Spleen (tissue), 11 donors: ENCODE measurements around the gene AK2. TPM values are rescaled to one million over a fixed set of nuclear protein-coding genes. Genes with fewer than 3 reads are reported as not detected.
A peak's percentile ranks its signal among the peaks of the same experiment; 100 is the strongest.

Experiments used
- DNase-seq: peaks from one replicate; pipeline ENCODE4 v3.0.0-alpha.2; 2020
- H3K27ac ChIP-seq, 8 donors: fragments of 200-600 bp; sonication (generic) in 7 of 8; 1 replicate in 4 of 8; 2 replicates in 4 of 8; pipeline versions ENCODE4 v1.5.0 to v1.8.0; 2016 to 2021; ENCODE audit warnings: inconsistent platforms in 4 of 8, mild to moderate bottlenecking in 4 of 8, moderate library complexity in 1 of 8
- H3K27me3 ChIP-seq, 7 donors: fragments of 200-600 bp; sonication (generic) in 6 of 7; replicated peaks in 1 of 7; 1 replicate in 4 of 7; 2 replicates in 3 of 7; pipeline versions ENCODE4 v1.5.0 to v1.8.0; 2016 to 2021; ENCODE audit warnings: inconsistent platforms in 3 of 7, mild to moderate bottlenecking in 1 of 7
- H3K36me3 ChIP-seq, 6 donors: fragments of 200-600 bp; sonication (generic) in 5 of 6; 1 replicate in 4 of 6; 2 replicates in 2 of 6; pipeline versions ENCODE4 v1.5.0 to v1.8.0; 2016 to 2021; ENCODE audit warnings: inconsistent platforms in 2 of 6
- H3K4me1 ChIP-seq, 6 donors: fragments of 200-600 bp; sonication (generic) in 5 of 6; 1 replicate in 3 of 6; 2 replicates in 3 of 6; pipeline versions ENCODE4 v1.5.0 to v1.8.0; 2016 to 2021; ENCODE audit warnings: inconsistent platforms in 3 of 6
- H3K4me3 ChIP-seq, 8 donors: fragments of 200-600 bp; sonication (generic) in 7 of 8; 1 replicate in 4 of 8; 2 replicates in 4 of 8; pipeline versions ENCODE4 v1.5.0 to v1.8.0; 2016 to 2021; ENCODE audit warnings: inconsistent platforms in 4 of 8, mild to moderate bottlenecking in 4 of 8, moderate library complexity in 2 of 8
- H3K9me3 ChIP-seq, 8 donors: fragments of 200-600 bp; sonication (generic) in 7 of 8; 1 replicate in 4 of 8; 2 replicates in 4 of 8; pipeline versions ENCODE4 v1.5.0 to v1.8.0; 2016 to 2021; ENCODE audit warnings: inconsistent platforms in 4 of 8
- CTCF ChIP-seq, 11 experiments: fragments of 200-600 bp in 7 of 11; fragments of 450-650 bp in 4 of 11; sonication (generic) in 4 of 11; IDR thresholded peaks in 8 of 11; conservative IDR thresholded peaks in 3 of 11; 1 replicate in 7 of 11; 2 replicates in 4 of 11; pipeline versions ENCODE4 v1.4.0 to v1.8.0; 2016 to 2021; ENCODE audit warnings: antibody characterized with exemption in 11 of 11, inconsistent platforms in 4 of 11, mild to moderate bottlenecking in 1 of 11
- POLR2A ChIP-seq, 3 donors: fragments of 450-650 bp; IDR thresholded peaks; one replicate each; pipeline ENCODE4 v1.5.1; 2017; ENCODE audit warnings: antibody characterized with exemption in 3 of 3, mild to moderate bottlenecking in 1 of 3
- POLR2AphosphoS5 ChIP-seq, 3 donors: sonication (generic); formaldehyde crosslinking; IDR thresholded peaks; one replicate each; pipeline ENCODE4 v1.5.1; 2017; ENCODE audit warnings: antibody characterized with exemption in 3 of 3
- WGBS, 5 donors: extraction: QIAGEN DNeasy Blood & Tissue Kit in 3 of 5; methylation state at CpG; one replicate each; pipeline versions ENCODE4 v1.1.5 to v1.1.7; 2013 to 2018; 5-methylcytosine and 5-hydroxymethylcytosine counted together
- intact Hi-C: fragments of 100-400 bp; cut with DNase I; formaldehyde crosslinking; loops from one replicate; pipeline ENCODE4 v1.15.0; 2023; ENCODE audit warnings: low total_unique reads
- polyA plus RNA-seq, 3 donors: library from polyadenylated mRNA; stranded (reverse); fragments of 200-250 nt; gene quantifications; one replicate each; pipeline ENCODE4 v1.2.1, GENCODE V29; 2013
- total RNA-seq, 7 donors: library from RNA; depleted of rRNA in 3 of 7; stranded (reverse); fragments of >200 nt in 3 of 7; fragmentation: NEBNext Ultra II Directional in 4 of 7; extraction: Animal tissue kit (Norgen Biotek cat#: 25700) in 4 of 7; gene quantifications; one replicate each; pipeline versions ENCODE4 v1.1.0 to v1.2.1, GENCODE V29; 2016 to 2021
- donor health status: healthy with polysubstance abuse.
- donor health status: DM: no; HTN: no; CAD: no; lungs with moderate emphysema.
- donor health status: DM: no; HTN: no; CAD: no.
- donor health status: Bipolar disorder and iron deficiency.
- donor health status: healthy.
- donor health status: DM: no; HTN: no; CAD: no.
- donor health status: DM: yes; HTN: yes; CAD: no.

The AK2 gene
- total and polyA plus RNA-seq, 10 donors = 42.8 to 139 (median 92.3) TPM

GRCh38 chr1:33042831-33043230 is 6.1 kb upstream of the AK2 start:
- intact Hi-C loops = no loop called here
- Histone ChIP-seq H3K4me3 (no peak overlapping the region), H3K36me3 (no peaks in the 10 kb centered on the region), H3K27me3 (no peaks in the 10 kb centered on the region), H3K4me1 (peaks cover 0 to 33% (median 0%) of the 10 kb centered on the region in 6 donors), H3K27ac (no peak overlapping the region), H3K9me3 (no peaks in the 10 kb centered on the region)
- no peak for DNase-seq
- 0 to 100% (median 96%) methylated on average over 1 of the region's 1 CpG for WGBS, 5 donors
- TF ChIP-seq CTCF (IDR thresholded peaks at IDR 0.05 in 8 of 11, conservative IDR thresholded peaks at IDR 0.05 in 3 of 11) = no peak
- TF ChIP-seq POLR2A (IDR thresholded peaks at IDR 0.05) = no peak
- no peak for TF ChIP-seq POLR2AphosphoS5 (IDR thresholded peaks at IDR 0.05)

GRCh38 chr1:33041026-33041425 is 4.3 kb upstream of the AK2 start:
- Histone ChIP-seq H3K4me3 (no peak overlapping the region), H3K27ac (no peak overlapping the region), H3K36me3 (no peaks in the 10 kb centered on the region), H3K9me3 (no peaks in the 10 kb centered on the region), H3K4me1 (peaks cover 0 to 38% (median 8%) of the 10 kb centered on the region in 6 donors), H3K27me3 (no peaks in the 10 kb centered on the region)
- 82 to 96% (median 88%) methylated on average over 1 of the region's 1 CpG for WGBS, 5 donors
- no peak for TF ChIP-seq POLR2A (IDR thresholded peaks at IDR 0.05)
- TF ChIP-seq CTCF (IDR thresholded peaks at IDR 0.05 in 8 of 11, conservative IDR thresholded peaks at IDR 0.05 in 3 of 11) = no peak
- no peak for TF ChIP-seq POLR2AphosphoS5 (IDR thresholded peaks at IDR 0.05)
- DNase-seq = no peak
- intact Hi-C loops = no loop called here

GRCh38 chr1:33039840-33040239 is 3.2 kb upstream of the AK2 start:
- H3K36me3 ChIP-seq = no peaks in the 10 kb centered on the region
- TF ChIP-seq CTCF (IDR thresholded peaks at IDR 0.05 in 8 of 11, conservative IDR thresholded peaks at IDR 0.05 in 3 of 11) (no peak), POLR2A (IDR thresholded peaks at IDR 0.05) (no peak), POLR2AphosphoS5 (IDR thresholded peaks at IDR 0.05) (no peak)
- intact Hi-C loops = no loop called here
- H3K9me3 ChIP-seq = no peaks in the 10 kb centered on the region
- peaks cover 10 to 40% (median 20%) of the 10 kb centered on the region in 6 donors for H3K4me1 ChIP-seq
- 29 to 39% (median 34%) methylated on average over 8 of the region's 8 CpGs for WGBS, 5 donors
- peak overlapping the region in 1 of 8 donors; percentile 4 for H3K4me3 ChIP-seq
- no peak for DNase-seq
- H3K27me3 ChIP-seq = no peaks in the 10 kb centered on the region
- H3K27ac ChIP-seq = peak overlapping the region in 5 of 8 donors; percentile 13 to 70 (median 68)

GRCh38 chr1:33036051-33036525 is 595 bp downstream of the AK2 start:
- Histone ChIP-seq H3K36me3 (peaks cover 0 to 14% (median 0%) of the 10 kb centered on the region in 6 donors), H3K27ac (peak overlapping the region; percentile 53 to 90 (median 85)), H3K4me3 (peak overlapping the region; percentile 70 to 99 (median 81)), H3K9me3 (no peaks in the 10 kb centered on the region), H3K4me1 (peaks cover 15 to 78% (median 56%) of the 10 kb centered on the region in 6 donors), H3K27me3 (no peaks in the 10 kb centered on the region)
- WGBS, 5 donors = 6 to 14% (median 10%) methylated on average over 5 of the region's 5 CpGs
- intact Hi-C loops = no loop called here
- DNase-seq = no peak
- TF ChIP-seq CTCF (IDR thresholded peaks at IDR 0.05 in 8 of 11, conservative IDR thresholded peaks at IDR 0.05 in 3 of 11) = no peak
- TF ChIP-seq POLR2A (IDR thresholded peaks at IDR 0.05) = no peak
- no peak for TF ChIP-seq POLR2AphosphoS5 (IDR thresholded peaks at IDR 0.05)
